Measurements from ENCODE around the gene ABLIM3. TPM values are rescaled to one million over a fixed set of nuclear protein-coding genes. Genes with fewer than 3 reads are reported as not detected.

The ABLIM3 gene
- total and polyA plus RNA-seq, 2 of the 13 experiments (the other 11 are each of a cell fraction or from before 2014, with no cell fraction given) = 0.53 to 6.3 TPM

DNA sequence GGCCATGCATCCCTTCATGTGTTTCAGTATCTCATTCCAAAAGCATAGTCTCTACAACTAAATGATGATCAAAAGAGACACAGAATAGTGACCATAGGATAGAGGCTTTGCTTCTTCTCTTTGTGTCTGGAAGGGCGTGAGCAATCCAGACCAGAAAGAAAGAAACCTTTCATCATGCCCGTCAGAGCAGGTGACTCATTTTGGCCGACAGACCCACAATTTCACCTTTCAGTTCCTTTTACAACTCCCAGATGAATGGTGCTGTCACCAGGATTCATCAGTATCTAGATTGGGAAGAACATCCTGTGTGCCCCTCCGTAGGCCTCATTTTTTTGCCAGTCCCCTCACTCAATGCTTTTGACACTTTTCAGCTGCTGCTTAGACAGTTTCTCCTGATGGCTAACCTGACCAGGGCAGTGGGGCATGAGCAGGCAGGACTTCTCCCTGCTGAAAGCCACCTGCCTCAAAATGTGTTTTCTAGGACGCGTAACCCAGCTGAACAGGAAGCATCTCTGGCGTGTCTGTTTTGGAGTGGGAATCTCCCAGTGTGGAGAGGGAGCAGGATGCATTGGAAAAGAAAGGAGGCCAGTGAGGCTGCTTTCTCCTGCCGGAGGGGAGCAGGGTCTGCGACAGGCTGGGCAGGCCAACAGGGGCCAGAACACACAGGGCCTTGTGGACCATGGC is 21.2 kb downstream of the ABLIM3 start (continued):
- TF ChIP-seq, protein P1, sequence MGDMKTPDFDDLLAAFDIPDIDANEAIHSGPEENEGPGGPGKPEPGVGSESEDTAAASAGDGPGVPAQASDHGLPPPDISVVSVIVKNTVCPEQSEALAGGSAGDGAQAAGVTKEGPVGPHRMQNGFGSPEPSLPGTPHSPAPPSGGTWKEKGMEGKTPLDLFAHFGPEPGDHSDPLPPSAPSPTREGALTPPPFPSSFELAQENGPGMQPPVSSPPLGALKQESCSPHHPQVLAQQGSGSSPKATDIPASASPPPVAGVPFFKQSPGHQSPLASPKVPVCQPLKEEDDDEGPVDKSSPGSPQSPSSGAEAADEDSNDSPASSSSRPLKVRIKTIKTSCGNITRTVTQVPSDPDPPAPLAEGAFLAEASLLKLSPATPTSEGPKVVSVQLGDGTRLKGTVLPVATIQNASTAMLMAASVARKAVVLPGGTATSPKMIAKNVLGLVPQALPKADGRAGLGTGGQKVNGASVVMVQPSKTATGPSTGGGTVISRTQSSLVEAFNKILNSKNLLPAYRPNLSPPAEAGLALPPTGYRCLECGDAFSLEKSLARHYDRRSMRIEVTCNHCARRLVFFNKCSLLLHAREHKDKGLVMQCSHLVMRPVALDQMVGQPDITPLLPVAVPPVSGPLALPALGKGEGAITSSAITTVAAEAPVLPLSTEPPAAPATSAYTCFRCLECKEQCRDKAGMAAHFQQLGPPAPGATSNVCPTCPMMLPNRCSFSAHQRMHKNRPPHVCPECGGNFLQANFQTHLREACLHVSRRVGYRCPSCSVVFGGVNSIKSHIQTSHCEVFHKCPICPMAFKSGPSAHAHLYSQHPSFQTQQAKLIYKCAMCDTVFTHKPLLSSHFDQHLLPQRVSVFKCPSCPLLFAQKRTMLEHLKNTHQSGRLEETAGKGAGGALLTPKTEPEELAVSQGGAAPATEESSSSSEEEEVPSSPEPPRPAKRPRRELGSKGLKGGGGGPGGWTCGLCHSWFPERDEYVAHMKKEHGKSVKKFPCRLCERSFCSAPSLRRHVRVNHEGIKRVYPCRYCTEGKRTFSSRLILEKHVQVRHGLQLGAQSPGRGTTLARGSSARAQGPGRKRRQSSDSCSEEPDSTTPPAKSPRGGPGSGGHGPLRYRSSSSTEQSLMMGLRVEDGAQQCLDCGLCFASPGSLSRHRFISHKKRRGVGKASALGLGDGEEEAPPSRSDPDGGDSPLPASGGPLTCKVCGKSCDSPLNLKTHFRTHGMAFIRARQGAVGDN (CRISPR knock-in tag; IDR thresholded peaks at IDR 0.05) = peak; percentile 44; the same call in 1 of the 2 replicates
- TF ChIP-seq SOX5 (CRISPR knock-in tag; IDR thresholded peaks at IDR 0.05; ENCODE audit: borderline replicate concordance) (peak; percentile 55; the same call in 1 of the 2 replicates), HNRNPUL1 (IDR thresholded peaks at IDR 0.05; ENCODE audit: low read depth, low read length) (no peak), FOSL2 (CRISPR knock-in tag; IDR thresholded peaks at IDR 0.05) (peak; percentile 85), IRX3 (CRISPR knock-in tag; IDR thresholded peaks at IDR 0.05; ENCODE audit: borderline replicate concordance, low read depth) (no peak), ELF3 (CRISPR knock-in tag; IDR thresholded peaks at IDR 0.05) (peak; percentile 56; the same call in 1 of the 2 replicates), RARA (CRISPR knock-in tag; IDR thresholded peaks at IDR 0.05) (peak; percentile 26; the same call in 1 of the 2 replicates), ZNF234 (CRISPR knock-in tag; conservative IDR thresholded peaks at IDR 0.05) (no peak), SOX13 (IDR thresholded peaks at IDR 0.05) (no peak), SOX13 (CRISPR knock-in tag; conservative IDR thresholded peaks at IDR 0.05 in 1 of 2, IDR thresholded peaks at IDR 0.05 in 1 of 2) (peak in 1 of 2 experiments; percentile 18; a peak in 1 of 4 replicates), ZNF761 (CRISPR knock-in tag; conservative IDR thresholded peaks at IDR 0.05) (no peak), ZNF331 (CRISPR knock-in tag; IDR thresholded peaks at IDR 0.05) (no peak)
- TF ChIP-seq, protein P2, sequence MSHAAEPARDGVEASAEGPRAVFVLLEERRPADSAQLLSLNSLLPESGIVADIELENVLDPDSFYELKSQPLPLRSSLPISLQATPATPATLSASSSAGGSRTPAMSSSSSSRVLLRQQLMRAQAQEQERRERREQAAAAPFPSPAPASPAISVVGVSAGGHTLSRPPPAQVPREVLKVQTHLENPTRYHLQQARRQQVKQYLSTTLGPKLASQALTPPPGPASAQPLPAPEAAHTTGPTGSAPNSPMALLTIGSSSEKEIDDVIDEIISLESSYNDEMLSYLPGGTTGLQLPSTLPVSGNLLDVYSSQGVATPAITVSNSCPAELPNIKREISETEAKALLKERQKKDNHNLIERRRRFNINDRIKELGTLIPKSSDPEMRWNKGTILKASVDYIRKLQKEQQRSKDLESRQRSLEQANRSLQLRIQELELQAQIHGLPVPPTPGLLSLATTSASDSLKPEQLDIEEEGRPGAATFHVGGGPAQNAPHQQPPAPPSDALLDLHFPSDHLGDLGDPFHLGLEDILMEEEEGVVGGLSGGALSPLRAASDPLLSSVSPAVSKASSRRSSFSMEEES (CRISPR knock-in tag; IDR thresholded peaks at IDR 0.05) = 0 out of 2 replicates have a peak, but pooled peaks have one; percentile 25
